SK-N-SH treated with all-trans-retinoic acid at 6 μM for 48 hours (cell line): ENCODE results near the gene LRFN2.

Experiments used
- ATAC-seq: fragments of 200-7000 bp; cut with Tn5 transposase; 3 replicates; pipeline ENCODE4 v1.9.1; 2020; ENCODE audit warnings: mild to moderate bottlenecking, moderate library complexity
- ARNTL ChIP-seq: fragments of 450-650 bp; formaldehyde crosslinking; IDR thresholded peaks from 2 replicates; pipeline ENCODE4 v1.5.0; 2020; ENCODE audit warnings: low read depth, mild to moderate bottlenecking, moderate library complexity, borderline replicate concordance
- BACH2 ChIP-seq: fragments of 250-450 bp; sonication (Bioruptor Pico); IDR thresholded peaks from 2 replicates; pipeline ENCODE4 v1.9.0; 2021; ENCODE audit warnings: mild to moderate bottlenecking, borderline replicate concordance
- CSDC2 ChIP-seq: fragments of 250-450 bp; sonication (Bioruptor Pico); IDR thresholded peaks from 2 replicates; pipeline ENCODE4 v1.5.0; 2020; ENCODE audit warnings: mild to moderate bottlenecking, moderate library complexity
- CSRNP3 ChIP-seq: fragments of 250-450 bp; sonication (Bioruptor Pico); IDR thresholded peaks from 2 replicates; pipeline ENCODE4 v1.5.1; 2021; ENCODE audit warnings: mild to moderate bottlenecking, moderate library complexity
- ESRRG ChIP-seq: fragments of 250-450 bp; sonication (Bioruptor Pico); IDR thresholded peaks from 2 replicates; pipeline ENCODE4 v1.6.1; 2021; ENCODE audit warnings: mild to moderate bottlenecking
- GLIS3 ChIP-seq: fragments of 250-450 bp; sonication (Bioruptor Pico); IDR thresholded peaks from 2 replicates; pipeline ENCODE4 v1.5.0; 2020; ENCODE audit warnings: mild to moderate bottlenecking, moderate library complexity
- ISL1 ChIP-seq: fragments of 250-450 bp; sonication (Bioruptor Pico); IDR thresholded peaks from 2 replicates; pipeline ENCODE4 v2.1.2; 2022; ENCODE audit warnings: mild to moderate bottlenecking, moderate library complexity
- OSR1 ChIP-seq: fragments of 250-450 bp; sonication (Bioruptor Pico); IDR thresholded peaks from 2 replicates; pipeline ENCODE4 v1.8.0; 2022; ENCODE audit warnings: moderate library complexity, mild to moderate bottlenecking, inconsistent platforms
- PATZ1 ChIP-seq: fragments of 250-450 bp; sonication (Bioruptor Pico); IDR thresholded peaks from 2 replicates; pipeline ENCODE4 v1.8.0; 2020; ENCODE audit warnings: mild to moderate bottlenecking, moderate library complexity, borderline replicate concordance
- POU6F1 ChIP-seq: fragments of 250-450 bp; sonication (Bioruptor Pico); IDR thresholded peaks from 2 replicates; pipeline ENCODE4 v1.8.0; 2021; ENCODE audit warnings: low read depth, mild to moderate bottlenecking, moderate library complexity, borderline replicate concordance
- PPARA ChIP-seq: fragments of 250-450 bp; sonication (Bioruptor Pico); IDR thresholded peaks from 2 replicates; pipeline ENCODE4 v1.5.0; 2020; ENCODE audit warnings: mild to moderate bottlenecking, borderline replicate concordance
- RARB ChIP-seq: fragments of 250-450 bp; sonication (Bioruptor Pico); IDR thresholded peaks from 2 replicates; pipeline ENCODE4 v1.8.0; 2021; ENCODE audit warnings: mild to moderate bottlenecking, moderate library complexity
- SNAI2 ChIP-seq: fragments of 250-450 bp; sonication (Bioruptor Pico); IDR thresholded peaks from 2 replicates; pipeline ENCODE4 v1.5.0; 2020; ENCODE audit warnings: mild to moderate bottlenecking, moderate library complexity
- TCF4 ChIP-seq: fragments of 250-450 bp; sonication (Bioruptor Pico); IDR thresholded peaks from 2 replicates; pipeline ENCODE4 v1.8.0; 2021; ENCODE audit warnings: mild to moderate bottlenecking, moderate library complexity, borderline replicate concordance
- TOX ChIP-seq: fragments of 250-450 bp; sonication (Bioruptor Pico); IDR thresholded peaks from 2 replicates; pipeline ENCODE4 v1.8.0; 2021; ENCODE audit warnings: mild to moderate bottlenecking, moderate library complexity, borderline replicate concordance
- ZC3H10 ChIP-seq: fragments of 250-450 bp; sonication (Bioruptor Pico); IDR thresholded peaks from 2 replicates; pipeline ENCODE4 v1.5.1; 2021; ENCODE audit warnings: mild to moderate bottlenecking, moderate library complexity
- ZFP3 ChIP-seq: fragments of 250-450 bp; sonication (Bioruptor Pico); IDR thresholded peaks from 2 replicates; pipeline ENCODE4 v1.5.0; 2020; ENCODE audit warnings: mild to moderate bottlenecking, moderate library complexity
- ZFP30 ChIP-seq: fragments of 450-650 bp; formaldehyde crosslinking; IDR thresholded peaks from 2 replicates; pipeline ENCODE4 v1.5.0; 2022; ENCODE audit warnings: mild to moderate bottlenecking, moderate library complexity
- ZNF565 ChIP-seq: fragments of 450-650 bp; formaldehyde crosslinking; conservative IDR thresholded peaks from 2 replicates; pipeline ENCODE4 v1.5.0; 2020; ENCODE audit warnings: low read depth, mild to moderate bottlenecking, moderate library complexity
- ZNF70 ChIP-seq: fragments of 450-650 bp; formaldehyde crosslinking; IDR thresholded peaks from 2 replicates; pipeline ENCODE4 v1.5.0; 2020; ENCODE audit warnings: mild to moderate bottlenecking, moderate library complexity
- ZNF8 ChIP-seq: fragments of 450-650 bp; formaldehyde crosslinking; IDR thresholded peaks from 2 replicates; pipeline ENCODE4 v1.5.0; 2020; ENCODE audit warnings: mild to moderate bottlenecking, moderate library complexity

LRFN2 gene

GRCh38 chr6:40610229-40610628 lies 23.1 kb upstream of the LRFN2 start:
- ATAC-seq, result no peak

GRCh38 chr6:40606981-40607380 lies 19.8 kb upstream of the LRFN2 start:
- TF ChIP-seq CSDC2 (no peak), GLIS3 (CRISPR knock-in tag) (no peak), SNAI2 (CRISPR knock-in tag) (no peak), ZC3H10 (CRISPR knock-in tag) (no peak), ISL1 (CRISPR knock-in tag) (no peak), CSRNP3 (CRISPR knock-in tag) (no peak), ZFP30 (no peak), ESRRG (CRISPR knock-in tag) (no peak), PATZ1 (CRISPR knock-in tag) (no peak), BACH2 (CRISPR knock-in tag) (no peak), TOX (CRISPR knock-in tag) (no peak), PPARA (CRISPR knock-in tag) (no peak), RARB (CRISPR knock-in tag) (no peak), ZNF565 (CRISPR knock-in tag) (no peak), ARNTL (CRISPR knock-in tag) (no peak)
- no peak for ATAC-seq

More at GRCh38 chr6:40610229-40610628, 23.1 kb upstream of the LRFN2 start:
- TF ChIP-seq PATZ1 (CRISPR knock-in tag) (no peak), SNAI2 (CRISPR knock-in tag) (no peak), ZNF8 (CRISPR knock-in tag) (no peak), ESRRG (CRISPR knock-in tag) (no peak), TCF4 (CRISPR knock-in tag) (no peak), POU6F1 (no peak), RARB (CRISPR knock-in tag) (no peak), BACH2 (CRISPR knock-in tag) (no peak), GLIS3 (CRISPR knock-in tag) (no peak), ISL1 (CRISPR knock-in tag) (no peak), ZC3H10 (CRISPR knock-in tag) (no peak), ZNF565 (CRISPR knock-in tag) (no peak), OSR1 (no peak), CSDC2 (no peak), ZFP30 (no peak), ZNF70 (no peak), PPARA (CRISPR knock-in tag) (no peak), TOX (CRISPR knock-in tag) (no peak), ZFP3 (CRISPR knock-in tag) (no peak)

- no peak for ATAC-seq
Observed at GRCh38 chr6:40606526-40606925, 19.4 kb upstream of the LRFN2 start.

More at GRCh38 chr6:40606526-40606925, 19.4 kb upstream of the LRFN2 start:
- TF ChIP-seq ZC3H10 (CRISPR knock-in tag), result no peak
- TF ChIP-seq ISL1 (CRISPR knock-in tag), result no peak
- TF ChIP-seq BACH2 (CRISPR knock-in tag), result no peak
- TF ChIP-seq CSDC2, result no peak
- TF ChIP-seq OSR1, result no peak
- TF ChIP-seq ZNF565 (CRISPR knock-in tag), result no peak
- TF ChIP-seq SNAI2 (CRISPR knock-in tag), result no peak
- no peak for TF ChIP-seq PPARA (CRISPR knock-in tag)
- TF ChIP-seq ESRRG (CRISPR knock-in tag), result no peak
- TF ChIP-seq ZFP30, result no peak
- TF ChIP-seq CSRNP3 (CRISPR knock-in tag), result no peak
- no peak for TF ChIP-seq TOX (CRISPR knock-in tag)
- TF ChIP-seq ZFP3 (CRISPR knock-in tag), result no peak
